H9 (cell line): ENCODE results near the gene PRDM5. TPM values are rescaled to one million over a fixed set of nuclear protein-coding genes. Genes with fewer than 3 reads are reported as not detected.

Source experiments
- DNase-seq: peaks from one replicate; pipeline ENCODE4 v3.0.0-alpha.2; 2017
- H2AFZ ChIP-seq: one replicate; pipeline ENCODE4 v1.6.1; 2013; ENCODE audit warnings: mild to moderate bottlenecking, low read length, control low read depth, moderate library complexity
- H2AK5ac ChIP-seq: 2 replicates; pipeline ENCODE4 v1.6.1; 2013; ENCODE audit warnings: low read length, control low read depth, mixed read lengths; ENCODE audit not compliant: insufficient read length
- H2BK120ac ChIP-seq: one replicate; pipeline ENCODE4 v1.6.1; 2013; ENCODE audit warnings: low read depth, mild to moderate bottlenecking, low read length, control low read depth, inconsistent platforms; ENCODE audit not compliant: poor library complexity, severe bottlenecking
- H2BK12ac ChIP-seq: 2 replicates; pipeline ENCODE4 v1.6.1; 2013; ENCODE audit warnings: low read length, control low read depth, mixed read lengths, low read depth; ENCODE audit not compliant: insufficient read length
- H2BK15ac ChIP-seq: 2 replicates; pipeline ENCODE4 v1.6.1; 2013; ENCODE audit warnings: low read depth, low read length, control low read depth
- H2BK20ac ChIP-seq: one replicate; pipeline ENCODE4 v1.6.1; 2013; ENCODE audit warnings: low read depth, mild to moderate bottlenecking, low read length, control low read depth, inconsistent platforms; ENCODE audit not compliant: poor library complexity, severe bottlenecking
- H2BK5ac ChIP-seq: 2 replicates; pipeline ENCODE4 v1.6.1; 2013; ENCODE audit warnings: low read length, control low read depth, mixed read lengths; ENCODE audit not compliant: insufficient read length
- H3K14ac ChIP-seq: 2 replicates; pipeline ENCODE4 v1.6.1; 2013; ENCODE audit warnings: low read length, control low read depth; ENCODE audit not compliant: insufficient read depth
- H3K18ac ChIP-seq: 2 replicates; pipeline ENCODE4 v1.6.1; 2013; ENCODE audit warnings: low read depth, mild to moderate bottlenecking, mixed read lengths, low read length, control low read depth; ENCODE audit not compliant: insufficient read length
- H3K23ac ChIP-seq: 2 replicates; pipeline ENCODE4 v1.6.1; 2013; ENCODE audit warnings: low read length, control low read depth, mixed read lengths, low read depth; ENCODE audit not compliant: insufficient read length
- H3K23me2 ChIP-seq: 2 replicates; pipeline ENCODE4 v1.6.1; 2013; ENCODE audit warnings: low read depth, mild to moderate bottlenecking, mixed read lengths, low read length, control low read depth; ENCODE audit not compliant: insufficient read length, poor library complexity, severe bottlenecking
- H3K27ac ChIP-seq: 2 replicates; pipeline ENCODE4 v1.5.1; 2013; ENCODE audit warnings: low read length, control low read depth, mixed read lengths, low read depth; ENCODE audit not compliant: insufficient read length
- H3K27me3 ChIP-seq: 2 replicates; pipeline ENCODE4 v1.6.1; 2013; ENCODE audit warnings: low read length, control low read depth, inconsistent platforms; ENCODE audit not compliant: insufficient read depth
- H3K4ac ChIP-seq: 2 replicates; pipeline ENCODE4 v1.6.1; 2013; ENCODE audit warnings: low read depth, mild to moderate bottlenecking, control low read depth, inconsistent platforms, low read length, moderate library complexity
- H3K4me1 ChIP-seq: 2 replicates; pipeline ENCODE4 v1.6.1; 2013; ENCODE audit warnings: low read length, control low read depth, inconsistent platforms; ENCODE audit not compliant: insufficient read depth
- H3K4me2 ChIP-seq: 2 replicates; pipeline ENCODE4 v1.6.1; 2013; ENCODE audit warnings: low read length, control low read depth, mixed read lengths; ENCODE audit not compliant: insufficient read length, insufficient read depth
- H3K56ac ChIP-seq: 2 replicates; pipeline ENCODE4 v1.6.1; 2013; ENCODE audit warnings: low read depth, mild to moderate bottlenecking, mixed read lengths, low read length, control low read depth; ENCODE audit not compliant: insufficient read length
- H3K79me1 ChIP-seq: 2 replicates; pipeline ENCODE4 v1.6.1; 2013; ENCODE audit warnings: low read depth, mild to moderate bottlenecking, moderate library complexity, low read length, control low read depth, inconsistent platforms; ENCODE audit not compliant: insufficient read depth, poor library complexity, severe bottlenecking
- H3K79me2 ChIP-seq: 2 replicates; pipeline ENCODE4 v1.6.1; 2013; ENCODE audit warnings: low read length, control low read depth, inconsistent platforms; ENCODE audit not compliant: insufficient read depth
- H3K9ac ChIP-seq: 2 replicates; pipeline ENCODE4 v1.6.1; 2013; ENCODE audit warnings: low read length, control low read depth, mixed read lengths; ENCODE audit not compliant: insufficient read length; ENCODE audit errors: extremely low read depth
- H3K9me3 ChIP-seq: one replicate; pipeline ENCODE4 v1.6.1; 2013; ENCODE audit warnings: low read depth, low read length, inconsistent platforms; ENCODE audit not compliant: control insufficient read depth
- H3T11ph ChIP-seq: one replicate; pipeline ENCODE4 v1.6.1; 2013; ENCODE audit warnings: mild to moderate bottlenecking, low read length, control low read depth, inconsistent platforms
- H4K20me1 ChIP-seq: one replicate; pipeline ENCODE4 v1.6.1; 2013; ENCODE audit not compliant: control insufficient read depth, insufficient read length, insufficient read depth
- H4K5ac ChIP-seq: 2 replicates; pipeline ENCODE4 v1.6.1; 2013; ENCODE audit warnings: low read depth, mild to moderate bottlenecking, mixed read lengths, low read length, control low read depth; ENCODE audit not compliant: insufficient read length
- H4K8ac ChIP-seq: replicated peaks from 2 replicates; pipeline ENCODE4 v1.6.1; 2013; ENCODE audit warnings: low read length, control low read depth, mixed read lengths, low read depth; ENCODE audit not compliant: insufficient read length
- H4K91ac ChIP-seq: 2 replicates; pipeline ENCODE4 v1.6.1; 2013; ENCODE audit warnings: low read depth, mild to moderate bottlenecking, moderate library complexity, mixed read lengths, low read length, control low read depth; ENCODE audit not compliant: insufficient read length
- H3K27ac Mint-ChIP-seq, 3 experiments: 2 replicates in 2 of 3; 3 replicates in 1 of 3; pipeline ENCODE4 v1.8.0; 2020 to 2021; ENCODE audit warnings: mixed read lengths in 3 of 3, mild to moderate bottlenecking in 1 of 3, moderate library complexity in 1 of 3
- H3K27me3 Mint-ChIP-seq: 2 replicates; pipeline ENCODE4 v1.8.0; 2021; ENCODE audit warnings: low read depth, mild to moderate bottlenecking, moderate library complexity, mixed read lengths
- H3K36me3 Mint-ChIP-seq, 3 experiments: 2 replicates in 2 of 3; 3 replicates in 1 of 3; pipeline ENCODE4 v1.8.0; 2020 to 2021; ENCODE audit warnings: low read depth in 3 of 3, mixed read lengths in 3 of 3; ENCODE audit not compliant: insufficient read depth in 1 of 3
- H3K4me1 Mint-ChIP-seq, 2 experiments: 2 replicates each; pipeline ENCODE4 v1.8.0; 2020; ENCODE audit warnings: mixed read lengths in 2 of 2
- H3K4me3 Mint-ChIP-seq, 2 experiments: 2 replicates in 1 of 2; 3 replicates in 1 of 2; pipeline ENCODE4 v1.8.0; 2020 to 2021; ENCODE audit warnings: mild to moderate bottlenecking in 2 of 2, mixed read lengths in 2 of 2, moderate library complexity in 1 of 2
- H3K9me3 Mint-ChIP-seq, 2 experiments: 2 replicates in 1 of 2; 3 replicates in 1 of 2; pipeline ENCODE4 v1.8.0; 2020; ENCODE audit warnings: mild to moderate bottlenecking in 2 of 2, mixed read lengths in 2 of 2, moderate library complexity in 1 of 2
- WGBS: extraction: QIAGEN DNeasy Blood & Tissue Kit; methylation state at CpG from one replicate; pipeline ENCODE4 v1.1.7; 2013; ENCODE audit warnings: missing lambda C conversion rate, low lambda C conversion rate, mixed read lengths; ENCODE audit not compliant: insufficient read length; ENCODE audit errors: extremely low coverage; 5-methylcytosine and 5-hydroxymethylcytosine counted together
- total RNA-seq: library from RNA; stranded (reverse); gene quantifications from 2 replicates; pipeline ENCODE4 v1.2.1, GENCODE V29; 2021
- TF ChIP-seq, protein P1 (sequence below): fragments of 200-600 bp; sonication (generic); conservative IDR thresholded peaks from 3 replicates; pipeline ENCODE4 v1.8.0; 2021; ENCODE audit warnings: antibody characterized with exemption, mild to moderate bottlenecking

PRDM5 gene
- total RNA-seq, 1 experiment from 2014 or later = 21.7 TPM

- Histone ChIP-seq H3K18ac (no peak overlapping the region), H3K4ac (no peak overlapping the region), H3K27me3 (no peaks in the 10 kb centered on the region), H2BK120ac (no peak overlapping the region), H3K9ac (no peak overlapping the region), H3K23ac (no peak overlapping the region), H2BK15ac (no peak overlapping the region), H3K23me2 (no peaks in the 10 kb centered on the region), H4K8ac (no peak overlapping the region), H2BK5ac (no peak overlapping the region), H3K79me2 (no peaks in the 10 kb centered on the region), H3K56ac (no peak overlapping the region), H2BK20ac (no peak overlapping the region), H3K79me1 (no peaks in the 10 kb centered on the region), H4K91ac (no peak overlapping the region), H3T11ph (no peak overlapping the region), H2AK5ac (no peak overlapping the region), H4K5ac (no peak overlapping the region), H3K9me3 (no peaks in the 10 kb centered on the region), H3K27ac (no peak overlapping the region), H3K14ac (no peak overlapping the region), H2BK12ac (no peak overlapping the region), H3K4me1 (peaks cover 3% of the 10 kb centered on the region; the same call in 1 of the 2 replicates), H2AFZ (no peak overlapping the region), H4K20me1 (no peaks in the 10 kb centered on the region), H3K4me2 (no peak overlapping the region)
- Mint-ChIP-seq H3K36me3 (no peaks in the 10 kb centered on the region), H3K4me3 (no peak overlapping the region), H3K4me1 (peaks cover 6% of the 10 kb centered on the region in 2 experiments), H3K27ac (no peak overlapping the region), H3K27me3 (no peaks in the 10 kb centered on the region), H3K9me3 (no peaks in the 10 kb centered on the region)
- WGBS = no CpG with 5 or more reads among the region's 6 CpGs
- TF ChIP-seq, protein P1, sequence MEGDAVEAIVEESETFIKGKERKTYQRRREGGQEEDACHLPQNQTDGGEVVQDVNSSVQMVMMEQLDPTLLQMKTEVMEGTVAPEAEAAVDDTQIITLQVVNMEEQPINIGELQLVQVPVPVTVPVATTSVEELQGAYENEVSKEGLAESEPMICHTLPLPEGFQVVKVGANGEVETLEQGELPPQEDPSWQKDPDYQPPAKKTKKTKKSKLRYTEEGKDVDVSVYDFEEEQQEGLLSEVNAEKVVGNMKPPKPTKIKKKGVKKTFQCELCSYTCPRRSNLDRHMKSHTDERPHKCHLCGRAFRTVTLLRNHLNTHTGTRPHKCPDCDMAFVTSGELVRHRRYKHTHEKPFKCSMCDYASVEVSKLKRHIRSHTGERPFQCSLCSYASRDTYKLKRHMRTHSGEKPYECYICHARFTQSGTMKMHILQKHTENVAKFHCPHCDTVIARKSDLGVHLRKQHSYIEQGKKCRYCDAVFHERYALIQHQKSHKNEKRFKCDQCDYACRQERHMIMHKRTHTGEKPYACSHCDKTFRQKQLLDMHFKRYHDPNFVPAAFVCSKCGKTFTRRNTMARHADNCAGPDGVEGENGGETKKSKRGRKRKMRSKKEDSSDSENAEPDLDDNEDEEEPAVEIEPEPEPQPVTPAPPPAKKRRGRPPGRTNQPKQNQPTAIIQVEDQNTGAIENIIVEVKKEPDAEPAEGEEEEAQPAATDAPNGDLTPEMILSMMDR = no peak
- DNase-seq = no peak
These were observed 95.7 kb downstream of the PRDM5 start for GRCh38 chr4:120826853-120827252.
